ENCODE results near the gene ALKBH5. TPM values are rescaled to one million over a fixed set of nuclear protein-coding genes. Genes with fewer than 3 reads are reported as not detected.

ALKBH5 gene
- total and polyA plus RNA-seq, 2 donors (not counting 1 experiment from before 2014, with no cell fraction given) = 70.3 to 103 TPM

GRCh38 chr17:18143044-18143936 is 40.3 kb upstream of the ALKBH5 start:
- H3K4me2 ChIP-seq (ENCODE audit: extremely low read depth, insufficient read depth, low read length) = no peak overlapping the region
- H3K27ac ChIP-seq (ENCODE audit: insufficient read depth, low read length) = no peak overlapping the region
- DNase-seq (ENCODE audit: low read depth in 2 of 2) = peak in 1 of 2 donors; percentile 13
- no peaks in the 10 kb centered on the region for H3K27me3 ChIP-seq (ENCODE audit: control insufficient read depth, insufficient read depth, low read length)
- H3K4me3 ChIP-seq (replicated peaks in 1 of 4; ENCODE audit: control extremely low read depth in 1 of 4, insufficient read depth in 1 of 4, low read depth in 3 of 4, low read length in 4 of 4) = no peak overlapping the region
- no peak overlapping the region for H2AFZ ChIP-seq (ENCODE audit: low read length)
- no peaks in the 10 kb centered on the region for H3K4me1 ChIP-seq (ENCODE audit: control insufficient read depth, extremely low read depth, insufficient read depth, low read length)
- H3K9ac ChIP-seq (ENCODE audit: insufficient read depth, low read length) = no peak overlapping the region
- TF ChIP-seq CTCF (conservative IDR thresholded peaks at IDR 0.05 in 1 of 2, IDR thresholded peaks at IDR 0.05 in 1 of 2; ENCODE audit: low read depth in 1 of 2, low read length in 2 of 2) = peak in 1 of 2 donors; percentile 45
- no peak for TF ChIP-seq EZH2 (IDR thresholded peaks at IDR 0.05; ENCODE audit: low read length, missing control alignments)
- no peaks in the 10 kb centered on the region for H4K20me1 ChIP-seq (ENCODE audit: control insufficient read depth, extremely low read depth, insufficient read depth, low read length)
- no peaks in the 10 kb centered on the region for H3K9me3 ChIP-seq (ENCODE audit: control insufficient read depth, insufficient read depth, low read depth, low read length)
- H3K36me3 ChIP-seq (ENCODE audit: control insufficient read depth, insufficient read depth, low read length) = no peaks in the 10 kb centered on the region
- H3K79me2 ChIP-seq (ENCODE audit: control insufficient read depth, insufficient read depth, low read length) = no peaks in the 10 kb centered on the region

GRCh38 chr17:18144261-18144660 is 39.4 kb upstream of the ALKBH5 start:
- Histone ChIP-seq H3K4me1 (ENCODE audit: control insufficient read depth, extremely low read depth, insufficient read depth, low read length) (no peaks in the 10 kb centered on the region), H3K9me3 (ENCODE audit: control insufficient read depth, insufficient read depth, low read depth, low read length) (no peaks in the 10 kb centered on the region), H3K4me3 (replicated peaks in 1 of 4; ENCODE audit: control extremely low read depth in 1 of 4, insufficient read depth in 1 of 4, low read depth in 3 of 4, low read length in 4 of 4) (no peak overlapping the region), H3K4me2 (ENCODE audit: extremely low read depth, insufficient read depth, low read length) (no peak overlapping the region), H2AFZ (ENCODE audit: low read length) (no peak overlapping the region), H4K20me1 (ENCODE audit: control insufficient read depth, extremely low read depth, insufficient read depth, low read length) (no peaks in the 10 kb centered on the region), H3K79me2 (ENCODE audit: control insufficient read depth, insufficient read depth, low read length) (no peaks in the 10 kb centered on the region), H3K27me3 (ENCODE audit: control insufficient read depth, insufficient read depth, low read length) (no peaks in the 10 kb centered on the region), H3K9ac (ENCODE audit: insufficient read depth, low read length) (no peak overlapping the region), H3K36me3 (ENCODE audit: control insufficient read depth, insufficient read depth, low read length) (no peaks in the 10 kb centered on the region), H3K27ac (ENCODE audit: insufficient read depth, low read length) (no peak overlapping the region)
- TF ChIP-seq EZH2 (IDR thresholded peaks at IDR 0.05; ENCODE audit: low read length, missing control alignments) (no peak), CTCF (conservative IDR thresholded peaks at IDR 0.05 in 1 of 2, IDR thresholded peaks at IDR 0.05 in 1 of 2; ENCODE audit: low read depth in 1 of 2, low read length in 2 of 2) (no peak)
- DNase-seq (ENCODE audit: low read depth in 2 of 2) = no peak

- no peaks in the 10 kb centered on the region for H3K4me1 ChIP-seq (ENCODE audit: control insufficient read depth, extremely low read depth, insufficient read depth, low read length)
- H3K9me3 ChIP-seq (ENCODE audit: control insufficient read depth, insufficient read depth, low read depth, low read length) = no peaks in the 10 kb centered on the region
- no peaks in the 10 kb centered on the region for H3K79me2 ChIP-seq (ENCODE audit: control insufficient read depth, insufficient read depth, low read length)
- H4K20me1 ChIP-seq (ENCODE audit: control insufficient read depth, extremely low read depth, insufficient read depth, low read length) = no peaks in the 10 kb centered on the region
- no peak overlapping the region for H3K27ac ChIP-seq (ENCODE audit: insufficient read depth, low read length)
- no peaks in the 10 kb centered on the region for H3K36me3 ChIP-seq (ENCODE audit: control insufficient read depth, insufficient read depth, low read length)
- H3K27me3 ChIP-seq (ENCODE audit: control insufficient read depth, insufficient read depth, low read length) = no peaks in the 10 kb centered on the region
- no peak for TF ChIP-seq EZH2 (IDR thresholded peaks at IDR 0.05; ENCODE audit: low read length, missing control alignments)
- TF ChIP-seq CTCF (conservative IDR thresholded peaks at IDR 0.05 in 1 of 2, IDR thresholded peaks at IDR 0.05 in 1 of 2; ENCODE audit: low read depth in 1 of 2, low read length in 2 of 2) = no peak
- H3K9ac ChIP-seq (ENCODE audit: insufficient read depth, low read length) = no peak overlapping the region
- no peak overlapping the region for H2AFZ ChIP-seq (ENCODE audit: low read length)
- no peak for DNase-seq (ENCODE audit: low read depth in 2 of 2)
- H3K4me2 ChIP-seq (ENCODE audit: extremely low read depth, insufficient read depth, low read length) = no peak overlapping the region
- H3K4me3 ChIP-seq (replicated peaks in 1 of 4; ENCODE audit: control extremely low read depth in 1 of 4, insufficient read depth in 1 of 4, low read depth in 3 of 4, low read length in 4 of 4) = no peak overlapping the region
These were observed 38.8 kb upstream of the ALKBH5 start for GRCh38 chr17:18144855-18145254.
